ENCODE results near the gene PRKD1. TPM values are rescaled to one million over a fixed set of nuclear protein-coding genes. Genes with fewer than 3 reads are reported as not detected.

The PRKD1 gene
- total RNA-seq, 4 donors from 2014 or later, result 27.4 to 30.9 (median 29.7) TPM

- Histone ChIP-seq H3K27ac (no peak overlapping the region), H3K27me3 (no peaks in the 10 kb centered on the region), H3K36me3 (peaks cover 0 to 11% (median 0%) of the 10 kb centered on the region in 3 donors), H3K4me1 (peaks cover 0 to 17% (median 3%) of the 10 kb centered on the region in 4 donors), H3K4me3 (no peak overlapping the region), H3K9me3 (no peaks in the 10 kb centered on the region)
- TF ChIP-seq EP300 (IDR thresholded peaks at IDR 0.05), result no peak
- TF ChIP-seq POLR2A (IDR thresholded peaks at IDR 0.05), result no peak
- TF ChIP-seq CTCF (IDR thresholded peaks at IDR 0.05), result no peak
- DNase-seq (ENCODE audit: low spot score in 2 of 2), result no peak
- 76 to 77% methylated on average over 3 of the region's 3 CpGs for WGBS, 2 donors
Observed at GRCh38 chr14:29636870-29637269, 290.8 kb downstream of the PRKD1 start.

DNA sequence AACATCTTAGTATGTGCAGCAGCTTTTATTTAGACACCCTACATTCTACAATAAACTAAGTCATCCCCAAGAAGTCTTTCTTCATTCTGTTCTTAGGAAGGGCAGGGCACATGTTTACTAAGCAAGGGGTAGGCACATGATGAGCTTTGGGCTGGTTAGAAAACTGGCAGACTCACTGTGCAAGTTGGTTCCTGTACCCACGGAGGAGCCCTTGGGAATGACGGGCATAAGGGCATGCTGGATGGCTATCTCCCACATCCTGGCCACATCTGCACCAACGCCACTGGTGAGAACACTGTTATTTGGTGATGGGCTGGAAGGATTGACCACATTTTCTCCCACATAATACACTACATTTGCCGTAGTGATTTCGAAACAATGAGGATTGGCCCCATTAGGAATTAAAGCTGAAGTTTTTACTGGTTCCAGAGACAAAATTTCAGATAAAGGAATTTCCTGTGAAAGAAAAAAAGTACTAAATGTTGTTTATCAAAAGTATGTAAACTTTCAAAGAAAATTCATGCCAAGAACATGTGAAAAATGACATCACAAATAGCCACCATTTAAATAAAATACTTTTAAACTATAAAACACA is 297.0 kb downstream of the PRKD1 start:
- H3K36me3 ChIP-seq, result peaks cover 0 to 21% (median 0%) of the 10 kb centered on the region in 3 donors
- TF ChIP-seq EP300 (IDR thresholded peaks at IDR 0.05) (no peak), CTCF (IDR thresholded peaks at IDR 0.05) (no peak), POLR2A (IDR thresholded peaks at IDR 0.05) (no peak)
- 91 to 92% methylated on average over 5 of the region's 5 CpGs for WGBS, 2 donors
- no peak for DNase-seq (ENCODE audit: low spot score in 2 of 2)
- H3K4me1 ChIP-seq, result no peaks in the 10 kb centered on the region
- no peak overlapping the region for H3K4me3 ChIP-seq
- H3K9me3 ChIP-seq, result no peaks in the 10 kb centered on the region
- H3K27me3 ChIP-seq, result no peaks in the 10 kb centered on the region
- H3K27ac ChIP-seq, result no peak overlapping the region

DNA sequence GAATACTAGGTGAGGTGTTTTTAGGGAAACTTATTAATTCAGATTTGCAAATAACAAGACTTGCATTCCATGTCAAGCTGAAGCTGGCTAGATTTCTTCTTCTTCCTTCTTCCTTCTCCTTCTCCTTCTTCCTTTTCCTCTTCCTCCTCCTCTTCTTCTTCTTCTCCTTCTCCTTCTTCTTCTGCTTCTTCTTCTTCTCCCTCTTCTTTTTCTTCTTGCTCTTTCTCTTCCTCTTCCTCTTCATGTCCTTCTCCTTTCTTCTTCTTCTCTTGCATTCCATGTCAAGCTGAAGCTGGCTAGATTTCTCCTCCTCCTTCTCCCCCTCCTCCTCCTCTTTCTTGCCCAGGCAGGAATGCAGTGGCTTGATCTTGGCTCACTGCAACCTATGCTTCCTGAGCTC is 297.8 kb downstream of the PRKD1 start:
- Histone ChIP-seq H3K36me3 (peaks cover 0 to 21% (median 0%) of the 10 kb centered on the region in 3 donors), H3K27ac (no peak overlapping the region), H3K27me3 (no peaks in the 10 kb centered on the region), H3K4me3 (no peak overlapping the region), H3K4me1 (no peaks in the 10 kb centered on the region), H3K9me3 (no peaks in the 10 kb centered on the region)
- DNase-seq (ENCODE audit: low spot score in 2 of 2), result no peak
- TF ChIP-seq CTCF (IDR thresholded peaks at IDR 0.05) (no peak), EP300 (IDR thresholded peaks at IDR 0.05) (no peak), POLR2A (IDR thresholded peaks at IDR 0.05) (no peak)

- H3K27ac ChIP-seq, result no peak overlapping the region
- no peaks in the 10 kb centered on the region for H3K27me3 ChIP-seq
- DNase-seq (ENCODE audit: low spot score in 2 of 2), result no peak
- H3K9me3 ChIP-seq, result no peaks in the 10 kb centered on the region
- no peaks in the 10 kb centered on the region for H3K4me1 ChIP-seq
- 94% methylated on average over 3 of the region's 3 CpGs for WGBS, 2 donors
- no peak overlapping the region for H3K4me3 ChIP-seq
- peaks cover 0 to 33% (median 0%) of the 10 kb centered on the region in 3 donors for H3K36me3 ChIP-seq
- TF ChIP-seq CTCF (IDR thresholded peaks at IDR 0.05), result no peak
- no peak for TF ChIP-seq POLR2A (IDR thresholded peaks at IDR 0.05)
Observed at GRCh38 chr14:29627137-29627536, 300.5 kb downstream of the PRKD1 start.

GRCh38 chr14:29618323-29619067 is 309.2 kb downstream of the PRKD1 start:
- Histone ChIP-seq H3K4me3 (no peak overlapping the region), H3K9me3 (peaks cover 0 to 3% (median 0%) of the 10 kb centered on the region in 4 donors), H3K27ac (no peak overlapping the region), H3K27me3 (no peaks in the 10 kb centered on the region), H3K36me3 (peaks cover 0 to 53% (median 0%) of the 10 kb centered on the region in 3 donors), H3K4me1 (no peaks in the 10 kb centered on the region)
- TF ChIP-seq EP300 (IDR thresholded peaks at IDR 0.05), result no peak
- no peak for TF ChIP-seq POLR2A (IDR thresholded peaks at IDR 0.05)
- TF ChIP-seq CTCF (IDR thresholded peaks at IDR 0.05), result no peak
- 78 to 93% methylated on average over 4 of the region's 4 CpGs for WGBS, 2 donors
- no peak for DNase-seq (ENCODE audit: low spot score in 2 of 2)

Measured in tibial nerve (tissue), 4 donors.